HPDE6-E6E7 (cell line): ENCODE results near the gene DCHS2.

Experiments
- DNase-seq: peaks from one replicate; pipeline ENCODE4 v3.0.0; 2011; ENCODE audit warnings: missing footprints; ENCODE audit errors: extremely low spot score

Gene DCHS2

DNA sequence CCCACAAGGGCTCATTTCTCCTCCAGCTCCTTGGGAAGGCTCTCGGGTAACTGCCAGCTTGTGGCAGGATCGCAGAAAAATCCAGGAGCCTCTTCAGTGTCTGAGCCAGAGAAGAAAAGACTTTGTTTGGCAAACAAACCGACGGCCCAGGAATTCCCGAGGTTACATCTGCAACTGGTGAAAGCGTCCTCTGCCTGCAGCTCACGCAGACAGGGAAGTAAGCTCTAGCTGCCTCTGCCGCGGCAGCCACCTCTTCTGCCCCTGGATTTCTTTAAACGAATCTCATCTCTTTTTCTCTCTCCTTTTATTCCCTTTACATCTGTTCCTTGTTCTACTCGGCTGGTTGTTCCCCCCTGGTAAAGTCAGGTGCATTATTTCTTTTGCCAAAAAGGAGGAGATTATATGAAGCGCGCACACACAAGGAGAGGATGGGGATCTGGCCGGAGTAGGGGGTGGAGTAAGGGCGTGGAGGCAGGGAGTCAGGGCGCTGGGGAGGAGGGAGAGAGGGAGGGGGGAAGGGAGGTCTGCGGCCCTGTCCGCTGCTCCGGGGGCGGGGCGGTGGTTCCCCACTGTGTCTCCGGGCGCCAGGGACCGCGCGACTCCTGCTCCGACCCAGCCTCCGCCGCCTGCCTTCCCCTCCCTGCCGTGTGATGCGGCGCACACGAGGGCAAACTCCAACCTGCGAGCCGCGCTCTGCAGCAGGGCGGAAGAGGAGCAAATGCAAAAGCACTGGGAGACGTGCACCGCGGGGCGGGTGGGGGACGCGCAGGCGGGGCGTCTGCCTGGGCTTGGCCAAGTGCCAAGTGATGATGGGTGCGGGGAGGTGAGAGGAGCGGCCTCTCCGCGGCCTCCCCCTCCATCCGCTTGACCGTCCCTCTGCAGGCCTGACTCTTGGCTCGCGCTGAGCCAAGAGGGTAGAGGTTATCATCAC, at the start of gene DCHS2:
TSS of gene DCHS2 (minus strand) at position 459 of the 931 bp plus-strand sequence. CDS start at position 15, 444 bp downstream.
- DNase-seq, result peak; percentile 23

GRCh38 chr4:154534296-154534695, 42.7 kb upstream of the DCHS2 start:
- DNase-seq, result no peak

DNA sequence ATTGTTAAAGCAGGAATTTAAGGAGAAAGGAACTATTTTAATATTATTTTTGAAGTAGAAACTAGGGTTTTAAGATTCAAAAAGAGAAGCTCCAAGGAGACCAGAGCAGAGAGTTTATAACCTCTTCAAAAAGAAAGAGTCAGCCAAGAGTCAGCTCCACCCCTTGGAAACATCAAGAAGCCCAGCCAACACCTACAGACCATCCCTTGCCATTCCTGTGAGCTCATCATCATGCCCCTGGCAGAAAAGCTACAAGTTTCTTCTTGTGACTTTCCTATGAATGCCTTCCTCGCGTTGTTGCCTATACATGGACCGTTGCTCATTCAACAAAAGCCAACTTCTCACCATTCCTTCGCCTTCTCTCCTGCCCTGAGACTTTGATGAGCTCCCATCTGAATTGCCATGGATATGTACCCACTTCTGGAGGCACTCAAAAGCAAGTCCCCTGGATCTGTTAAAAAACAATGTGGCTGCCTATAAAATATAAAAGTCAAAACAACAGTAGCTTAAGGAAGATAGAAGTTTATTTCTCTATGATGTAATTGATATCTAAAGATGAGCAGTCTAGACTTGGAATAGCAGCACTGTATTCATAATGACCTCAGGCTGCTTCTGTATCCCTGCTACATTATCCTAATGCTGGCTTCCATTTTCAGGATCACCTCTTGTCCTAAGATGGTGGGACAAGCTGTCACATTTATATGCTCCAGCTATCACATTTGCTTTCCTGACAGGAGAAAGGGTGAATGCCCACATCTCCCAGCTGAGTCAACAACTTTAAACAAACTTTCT, 38.3 kb upstream of the DCHS2 start:
- peak; percentile 56 for DNase-seq

DNA sequence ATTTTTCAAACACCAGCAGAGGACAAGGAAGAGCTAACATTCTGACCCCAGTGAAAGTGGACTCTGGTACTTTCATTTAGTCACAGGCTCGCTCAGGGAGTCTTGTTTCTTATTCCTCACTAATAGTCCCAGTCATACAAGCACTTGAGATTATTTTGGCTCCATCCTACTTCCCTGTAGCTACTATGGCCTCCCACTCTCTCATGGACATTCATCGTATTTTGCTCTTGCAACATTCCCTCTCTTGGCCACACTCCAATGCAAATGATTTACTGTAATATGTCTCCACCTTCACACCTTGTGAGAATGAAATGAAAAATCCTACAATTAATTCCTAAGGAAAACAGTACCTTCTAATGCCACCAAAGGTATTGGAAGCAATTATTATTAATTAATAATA, 37.3 kb upstream of the DCHS2 start:
- no peak for DNase-seq

DNA sequence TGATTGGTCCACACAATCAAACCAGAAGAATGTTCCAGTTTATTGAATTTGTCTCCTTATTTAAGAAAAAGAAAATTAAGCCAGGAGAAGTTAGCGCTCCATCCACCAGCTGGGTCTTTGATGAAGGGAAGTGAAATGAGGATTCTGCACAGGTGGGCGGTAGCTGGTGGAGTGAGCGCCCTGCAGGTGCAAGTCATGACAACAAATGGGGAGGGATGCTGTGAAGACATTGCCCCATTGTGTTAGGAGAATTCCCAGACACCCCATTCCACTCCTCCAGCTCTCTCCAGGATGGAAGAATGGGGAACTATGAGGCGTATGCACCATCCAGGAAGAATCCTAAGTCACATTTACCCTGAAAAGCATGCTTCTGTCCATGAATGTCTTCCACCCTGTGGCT, 35.7 kb upstream of the DCHS2 start:
- no peak for DNase-seq

- DNase-seq, result no peak
Observed at GRCh38 chr4:154526151-154526550, 34.6 kb upstream of the DCHS2 start.

DNA sequence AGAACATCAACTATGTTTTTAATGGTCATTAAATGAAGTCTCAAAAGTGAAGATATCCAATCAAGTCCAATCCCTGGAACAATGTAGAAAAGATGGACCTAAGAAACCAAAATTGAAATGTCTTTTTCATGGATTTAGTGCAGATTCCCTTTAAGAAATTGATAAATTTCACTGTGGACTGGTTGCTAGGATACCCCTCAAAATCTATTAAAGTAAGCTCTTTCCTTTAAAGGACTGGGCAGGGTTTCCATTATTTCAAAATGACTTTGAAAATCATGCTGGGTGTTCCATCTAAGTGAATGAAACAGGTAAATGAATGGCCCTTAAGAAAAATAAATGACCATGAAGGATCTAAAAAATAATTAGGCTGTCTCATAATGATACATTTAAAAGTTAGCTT, 30.0 kb upstream of the DCHS2 start:
- no peak for DNase-seq

GRCh38 chr4:154519214-154519613, 27.6 kb upstream of the DCHS2 start:
- no peak for DNase-seq

GRCh38 chr4:154517591-154517990, 26.0 kb upstream of the DCHS2 start:
- no peak for DNase-seq

GRCh38 chr4:154516318-154517029, 24.9 kb upstream of the DCHS2 start:
- no peak for DNase-seq

DNA sequence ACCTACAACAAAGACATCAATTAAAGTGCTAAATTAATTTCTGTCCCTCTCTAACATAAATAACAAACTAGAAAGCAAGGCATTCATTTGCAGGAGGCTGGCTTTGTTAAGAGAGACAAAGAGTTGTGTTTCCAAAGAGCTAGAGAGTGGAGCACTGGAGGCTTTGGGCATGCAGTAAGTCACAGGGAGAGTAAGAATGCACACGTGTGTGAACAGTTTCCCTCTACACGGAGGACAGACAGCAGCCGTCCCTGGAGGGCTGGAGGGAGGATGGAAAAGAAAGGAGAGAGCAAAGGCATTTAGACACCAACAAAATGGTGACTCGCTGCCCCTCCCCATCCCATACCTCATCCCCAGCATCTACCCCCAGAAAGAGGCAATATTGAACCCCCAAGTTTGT, 20.4 kb upstream of the DCHS2 start:
- no peak for DNase-seq

GRCh38 chr4:154511548-154511947, 19.9 kb upstream of the DCHS2 start:
- DNase-seq, result no peak

DNA sequence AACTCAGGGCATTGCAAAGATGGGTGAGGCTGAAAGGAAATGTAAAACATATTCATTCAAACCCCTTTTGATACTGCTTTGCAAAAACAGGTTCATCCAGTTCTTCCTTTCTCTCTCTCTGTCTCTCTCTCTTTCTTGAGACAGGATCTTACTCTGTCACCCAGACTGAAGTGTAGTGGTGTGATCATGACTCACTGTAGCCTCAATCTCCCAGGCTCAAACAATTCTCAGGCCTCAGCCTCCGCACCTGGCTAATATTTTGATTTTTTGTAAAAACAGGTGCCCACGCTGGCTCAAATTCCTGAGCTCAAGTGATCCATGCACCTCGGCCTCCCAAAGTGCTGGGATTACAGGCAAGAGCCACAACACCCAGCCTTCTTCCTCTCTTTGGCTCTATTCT, 15.6 kb upstream of the DCHS2 start:
- peak; percentile 25 for DNase-seq

- no peak for DNase-seq
Observed at GRCh38 chr4:154506253-154506652, 14.7 kb upstream of the DCHS2 start.

- peak; percentile 28 for DNase-seq
Observed at GRCh38 chr4:154503598-154503997, 12.0 kb upstream of the DCHS2 start.

- no peak for DNase-seq
Observed at GRCh38 chr4:154502111-154502510, 10.5 kb upstream of the DCHS2 start.

DNA sequence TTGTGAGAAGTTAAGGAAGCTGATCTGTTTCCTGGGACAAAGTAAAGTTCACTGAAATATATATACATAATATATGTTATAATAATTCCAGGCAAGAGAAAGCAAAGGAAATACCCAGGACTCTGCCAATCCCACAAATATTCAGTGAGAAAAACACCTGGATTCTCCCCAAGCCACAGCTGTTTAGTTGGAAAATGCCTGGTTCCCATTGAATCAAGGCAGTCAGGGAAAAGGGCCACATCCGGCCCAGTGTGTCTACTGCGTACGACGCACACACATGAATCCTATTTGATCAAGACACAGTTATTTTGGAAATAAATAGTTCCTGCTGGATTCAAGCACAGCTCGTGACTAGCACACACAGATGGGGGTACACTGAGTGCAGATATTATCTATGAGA, 6.3 kb upstream of the DCHS2 start:
- no peak for DNase-seq

DNA sequence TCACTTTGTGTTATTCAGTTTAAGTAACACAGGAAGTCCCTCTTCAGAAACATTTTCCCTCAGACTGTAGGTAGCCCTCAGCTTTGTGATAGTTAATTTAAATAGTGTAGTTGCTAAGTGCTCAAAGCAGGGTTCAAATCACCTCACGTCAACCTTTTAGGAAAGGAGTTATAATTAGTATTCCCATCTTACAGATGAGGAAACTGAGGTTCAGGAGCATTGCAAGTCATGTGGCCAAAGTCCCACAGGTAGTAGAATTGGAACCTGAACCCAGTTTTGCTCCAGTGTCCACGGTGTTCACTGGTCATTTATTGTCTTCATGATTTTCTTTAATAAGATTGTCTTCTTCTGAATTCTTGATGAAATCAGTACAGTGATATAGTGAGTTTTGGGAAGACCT, 4.3 kb upstream of the DCHS2 start:
- no peak for DNase-seq

- DNase-seq, result no peak
Observed at GRCh38 chr4:154492288-154492687, 689 bp upstream of the DCHS2 start.

- no peak for DNase-seq
Observed at GRCh38 chr4:154490583-154491340, 837 bp downstream of the DCHS2 start.

DNA sequence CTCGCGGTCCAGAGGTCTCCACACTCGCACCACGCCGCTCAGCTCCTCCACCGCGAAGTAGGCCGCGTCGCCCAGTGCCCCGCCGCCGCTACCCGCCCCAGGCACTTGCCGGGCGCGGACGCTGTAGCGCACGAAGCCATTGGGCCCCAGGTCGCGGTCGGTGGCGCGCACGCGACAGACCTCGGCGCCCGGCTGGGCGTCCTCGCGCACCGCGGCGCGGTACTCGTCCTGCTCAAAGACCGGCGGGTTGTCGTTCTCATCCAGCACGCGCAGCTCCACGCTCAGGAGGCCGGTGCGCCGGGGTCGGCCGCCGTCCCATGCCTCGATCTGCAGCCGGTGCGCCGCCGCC, 1.4 kb downstream of the DCHS2 start:
- DNase-seq, result no peak
